Endodermal cell (in vitro differentiated cells): ENCODE results near the gene PLEKHA6. TPM values are rescaled to one million over a fixed set of nuclear protein-coding genes. Genes with fewer than 3 reads are reported as not detected.
A peak's percentile ranks its signal among the peaks of the same experiment; 100 is the strongest.

ENCODE experiments used
- DNase-seq: peaks from one replicate; pipeline ENCODE4 v3.0.0-alpha.2; 2017
- H3K27ac ChIP-seq: 2 replicates; pipeline ENCODE4 v1.5.1; 2013; ENCODE audit warnings: mild to moderate bottlenecking, low read depth, low read length, moderate library complexity
- H3K27me3 ChIP-seq: 2 replicates; pipeline ENCODE4 v1.6.1; 2013; ENCODE audit warnings: mild to moderate bottlenecking, low read length, moderate library complexity; ENCODE audit not compliant: insufficient read depth, control insufficient read depth, poor library complexity, severe bottlenecking
- H3K36me3 ChIP-seq: 2 replicates; pipeline ENCODE4 v1.7.0; 2013; ENCODE audit warnings: mild to moderate bottlenecking, low read length, moderate library complexity; ENCODE audit not compliant: control insufficient read depth, insufficient read depth
- H3K4me1 ChIP-seq: one replicate; pipeline ENCODE4 v1.7.0; 2013; ENCODE audit warnings: low read length; ENCODE audit not compliant: control insufficient read depth, insufficient read depth
- H3K4me3 ChIP-seq: 2 replicates; pipeline ENCODE4 v1.5.1; 2013; ENCODE audit warnings: mild to moderate bottlenecking, low read length, moderate library complexity
- H3K9ac ChIP-seq: 2 replicates; pipeline ENCODE4 v1.6.1; 2013; ENCODE audit warnings: mild to moderate bottlenecking, low read length, moderate library complexity; ENCODE audit not compliant: poor library complexity, severe bottlenecking; ENCODE audit errors: extremely low read depth
- H3K9me3 ChIP-seq: 2 replicates; pipeline ENCODE4 v1.6.1; 2013; ENCODE audit warnings: mild to moderate bottlenecking, low read length, moderate library complexity; ENCODE audit not compliant: control insufficient read depth
- H3K27ac Mint-ChIP-seq: 2 replicates; pipeline ENCODE4 v1.8.0; 2020; ENCODE audit warnings: mixed read lengths
- H3K27me3 Mint-ChIP-seq: 2 replicates; pipeline ENCODE4 v1.8.0; 2021; ENCODE audit warnings: mild to moderate bottlenecking, mixed read lengths; ENCODE audit not compliant: insufficient read depth
- H3K36me3 Mint-ChIP-seq: 2 replicates; pipeline ENCODE4 v1.8.0; 2020; ENCODE audit warnings: low read depth, mixed read lengths
- H3K4me1 Mint-ChIP-seq: 2 replicates; pipeline ENCODE4 v1.8.0; 2020; ENCODE audit warnings: mixed read lengths
- H3K4me3 Mint-ChIP-seq: 2 replicates; pipeline ENCODE4 v1.8.0; 2020; ENCODE audit warnings: mild to moderate bottlenecking, moderate library complexity, mixed read lengths
- H3K9me3 Mint-ChIP-seq: 2 replicates; pipeline ENCODE4 v1.8.0; 2020; ENCODE audit warnings: mild to moderate bottlenecking, mixed read lengths
- WGBS, 2 experiments: methylation state at CpG; one replicate each; pipeline versions ENCODE4 v1.1.5 to v1.1.7; 2013; ENCODE audit warnings: missing lambda C conversion rate in 2 of 2, mixed read lengths in 1 of 2; ENCODE audit not compliant: insufficient coverage in 1 of 2, insufficient read length in 1 of 2; 5-methylcytosine and 5-hydroxymethylcytosine counted together
- total RNA-seq, 2 donors: library from RNA; stranded (reverse); fragmentation: NEBNext Ultra II Directional in 1 of 2; extraction: Animal tissue kit (Norgen Biotek cat#: 25700) in 1 of 2; gene quantifications; 2 replicates in 1 of 2; 3 replicates in 1 of 2; pipeline ENCODE4 v1.2.1, GENCODE V29; 2021
- TF ChIP-seq, protein P1 (sequence below): fragments of 200-600 bp; sonication (generic); conservative IDR thresholded peaks from 2 replicates; pipeline ENCODE4 v1.5.0; 2021; ENCODE audit warnings: antibody characterized with exemption, mild to moderate bottlenecking

The PLEKHA6 gene
- total RNA-seq, 2 donors from 2014 or later = 37.0 to 43.3 TPM

DNA sequence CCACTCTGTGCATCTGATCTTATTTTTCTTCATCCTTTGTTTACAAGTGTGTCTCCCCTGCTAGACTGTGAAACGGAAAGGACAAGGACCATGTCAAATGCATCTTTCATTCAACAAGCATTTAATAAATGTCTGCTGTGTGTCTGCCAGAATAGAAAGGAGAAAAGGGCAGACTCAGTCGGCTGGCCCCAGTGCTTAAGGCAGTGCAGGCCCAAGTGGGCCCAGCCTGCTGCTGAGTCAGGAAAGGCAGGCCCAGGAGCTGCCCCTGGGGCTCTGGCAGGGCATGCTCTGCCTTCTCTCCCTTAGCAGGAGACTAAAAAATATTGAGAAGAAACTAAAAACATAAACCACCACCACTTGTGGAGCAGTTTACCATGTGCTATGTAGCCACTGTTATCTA lies 38.1 kb downstream of the PLEKHA6 start:
- H3K4me3 ChIP-seq = no peak overlapping the region
- H3K27ac Mint-ChIP-seq = peak overlapping the region; percentile 43
- no peaks in the 10 kb centered on the region for H3K9me3 Mint-ChIP-seq
- 60 to 77% methylated on average over 1 to 2 of the region's 2 CpGs for WGBS, 2 experiments
- H3K4me1 Mint-ChIP-seq = peaks cover 62% of the 10 kb centered on the region
- H3K27me3 Mint-ChIP-seq = peaks cover 4% of the 10 kb centered on the region
- no peaks in the 10 kb centered on the region for H3K36me3 Mint-ChIP-seq
- TF ChIP-seq, protein P1, sequence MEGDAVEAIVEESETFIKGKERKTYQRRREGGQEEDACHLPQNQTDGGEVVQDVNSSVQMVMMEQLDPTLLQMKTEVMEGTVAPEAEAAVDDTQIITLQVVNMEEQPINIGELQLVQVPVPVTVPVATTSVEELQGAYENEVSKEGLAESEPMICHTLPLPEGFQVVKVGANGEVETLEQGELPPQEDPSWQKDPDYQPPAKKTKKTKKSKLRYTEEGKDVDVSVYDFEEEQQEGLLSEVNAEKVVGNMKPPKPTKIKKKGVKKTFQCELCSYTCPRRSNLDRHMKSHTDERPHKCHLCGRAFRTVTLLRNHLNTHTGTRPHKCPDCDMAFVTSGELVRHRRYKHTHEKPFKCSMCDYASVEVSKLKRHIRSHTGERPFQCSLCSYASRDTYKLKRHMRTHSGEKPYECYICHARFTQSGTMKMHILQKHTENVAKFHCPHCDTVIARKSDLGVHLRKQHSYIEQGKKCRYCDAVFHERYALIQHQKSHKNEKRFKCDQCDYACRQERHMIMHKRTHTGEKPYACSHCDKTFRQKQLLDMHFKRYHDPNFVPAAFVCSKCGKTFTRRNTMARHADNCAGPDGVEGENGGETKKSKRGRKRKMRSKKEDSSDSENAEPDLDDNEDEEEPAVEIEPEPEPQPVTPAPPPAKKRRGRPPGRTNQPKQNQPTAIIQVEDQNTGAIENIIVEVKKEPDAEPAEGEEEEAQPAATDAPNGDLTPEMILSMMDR = no peak
- no peak overlapping the region for H3K9ac ChIP-seq
- peak overlapping the region; percentile 34 for H3K27ac ChIP-seq
- H3K36me3 ChIP-seq = no peaks in the 10 kb centered on the region
- peaks cover 41% of the 10 kb centered on the region for H3K4me1 ChIP-seq
- no peaks in the 10 kb centered on the region for H3K9me3 ChIP-seq
- DNase-seq = no peak
- no peaks in the 10 kb centered on the region for H3K27me3 ChIP-seq
- H3K4me3 Mint-ChIP-seq = no peak overlapping the region

DNA sequence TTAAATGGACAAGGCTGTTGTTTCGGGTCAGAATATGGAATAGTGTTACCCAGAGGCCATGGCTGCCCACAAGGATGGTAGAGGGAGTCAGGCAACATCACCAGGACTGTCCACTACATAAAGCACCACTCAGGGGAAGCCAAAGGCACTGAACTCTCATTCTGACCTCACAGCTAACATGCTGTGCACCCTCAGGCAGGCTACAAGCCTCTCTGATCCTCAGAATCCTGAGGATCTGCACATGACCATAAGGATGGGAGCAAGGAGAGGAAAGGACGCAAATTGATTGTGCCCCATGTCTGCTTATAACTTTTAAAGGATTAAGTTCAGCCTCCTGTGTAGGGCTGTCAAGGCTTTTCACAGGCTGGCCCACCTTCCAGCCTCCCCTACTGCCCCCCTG lies 38.7 kb downstream of the PLEKHA6 start:
- Mint-ChIP-seq H3K4me1 (peaks cover 64% of the 10 kb centered on the region), H3K36me3 (no peaks in the 10 kb centered on the region), H3K9me3 (no peaks in the 10 kb centered on the region), H3K27ac (peak overlapping the region; percentile 43), H3K4me3 (no peak overlapping the region), H3K27me3 (peaks cover 4% of the 10 kb centered on the region)
- 88 to 93% methylated on average over 1 to 2 of the region's 2 CpGs for WGBS, 2 experiments
- H3K4me3 ChIP-seq = no peak overlapping the region
- no peaks in the 10 kb centered on the region for H3K27me3 ChIP-seq
- no peak overlapping the region for H3K27ac ChIP-seq
- TF ChIP-seq, protein P1 = no peak
- peaks cover 41% of the 10 kb centered on the region for H3K4me1 ChIP-seq
- H3K9me3 ChIP-seq = no peaks in the 10 kb centered on the region
- no peak for DNase-seq
- H3K36me3 ChIP-seq = no peaks in the 10 kb centered on the region
- H3K9ac ChIP-seq = no peak overlapping the region

DNA sequence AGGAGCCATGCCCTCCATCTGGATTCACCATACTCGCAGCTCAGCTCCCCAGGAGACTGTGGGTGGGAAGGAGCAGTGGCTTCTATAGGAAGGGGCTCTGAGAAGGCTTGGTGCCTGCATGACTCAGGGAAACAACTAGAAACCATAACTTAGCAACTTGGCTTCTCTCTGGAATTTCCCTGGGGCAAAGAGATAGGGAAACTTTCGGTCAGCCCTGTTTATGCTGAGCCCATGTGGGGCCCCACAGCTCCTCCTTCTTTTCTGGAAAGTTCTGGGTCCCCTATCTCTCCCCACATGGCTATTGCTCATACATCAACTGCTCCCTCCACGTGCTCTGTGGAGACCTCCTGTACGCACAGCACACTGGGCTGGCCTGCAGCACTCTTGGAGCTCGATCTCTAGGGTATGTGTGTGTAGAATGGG lies 39.3 kb downstream of the PLEKHA6 start:
- TF ChIP-seq, protein P1 = no peak
- no peak overlapping the region for H3K27ac Mint-ChIP-seq
- no peak overlapping the region for H3K4me3 Mint-ChIP-seq
- H3K36me3 Mint-ChIP-seq = no peaks in the 10 kb centered on the region
- H3K9me3 Mint-ChIP-seq = no peaks in the 10 kb centered on the region
- Histone ChIP-seq H3K4me1 (peaks cover 37% of the 10 kb centered on the region), H3K27me3 (no peaks in the 10 kb centered on the region), H3K36me3 (no peaks in the 10 kb centered on the region), H3K27ac (no peak overlapping the region), H3K4me3 (no peak overlapping the region), H3K9me3 (no peaks in the 10 kb centered on the region), H3K9ac (no peak overlapping the region)
- H3K4me1 Mint-ChIP-seq = peaks cover 60% of the 10 kb centered on the region
- WGBS, 2 experiments = 94% methylated on average over 5 of the region's 5 CpGs; no CpG with 5 or more reads in 1 of the 2 experiments
- H3K27me3 Mint-ChIP-seq = no peaks in the 10 kb centered on the region
- DNase-seq = no peak
